IMR-90 (cell line): ENCODE data around the gene PF4V1. TPM values are rescaled to one million over a fixed set of nuclear protein-coding genes. Genes with fewer than 3 reads are reported as not detected.

Experiments used
- ATAC-seq: fragments of 200-7000 bp; cut with Tn5 transposase; 2 replicates; pipeline ENCODE4 v1.9.1; 2020; ENCODE audit warnings: low read depth, mild to moderate bottlenecking, moderate library complexity
- BruUV-seq: library from RNA; stranded (reverse); fragments of 400-500 nt; replicated peaks from 2 replicates; lab custom pipeline; 2021; lab: Mats Ljungman, UMichigan
- CTCF ChIA-PET: fragments of 300-600 bp; formaldehyde crosslinking; extraction: SDS; loops from one replicate; lab custom pipeline; 2021; ENCODE audit warnings: antibody characterized with exemption; lab: Yijun Ruan, JAX
- POLR2A ChIA-PET: fragments of 300-600 bp; sonication (Branson Sonifier 250); formaldehyde crosslinking; loops from one replicate; lab custom pipeline; 2022; ENCODE audit warnings: antibody characterized with exemption; ENCODE audit not compliant: unreplicated experiment; lab: Charles Lee
- DNase-seq: peaks from one replicate; pipeline ENCODE4 v3.0.0; 2013
- H2AFZ ChIP-seq: replicated peaks from 2 replicates; pipeline ENCODE3; 2013; ENCODE audit warnings: low read length, mild to moderate bottlenecking; ENCODE audit not compliant: poor library complexity
- H2AK5ac ChIP-seq: 2 replicates; pipeline ENCODE4 v1.6.1; 2013; ENCODE audit warnings: low read depth, low read length, inconsistent platforms
- H2AK9ac ChIP-seq: replicated peaks from 2 replicates; pipeline ENCODE3; 2013; ENCODE audit warnings: mild to moderate bottlenecking, low read depth, low read length, moderate library complexity; ENCODE audit not compliant: poor library complexity
- H2BK120ac ChIP-seq: 2 replicates; pipeline ENCODE4 v1.6.1; 2013; ENCODE audit warnings: low read depth, low read length, inconsistent platforms
- H2BK15ac ChIP-seq: 3 replicates; pipeline ENCODE4 v1.6.1; 2013; ENCODE audit warnings: low read depth, low read length, inconsistent platforms
- H2BK20ac ChIP-seq: 2 replicates; pipeline ENCODE4 v1.6.1; 2013; ENCODE audit warnings: low read depth, mild to moderate bottlenecking, inconsistent platforms, low read length, moderate library complexity
- H2BK5ac ChIP-seq: 2 replicates; pipeline ENCODE4 v1.6.1; 2013; ENCODE audit warnings: mild to moderate bottlenecking, low read depth, low read length, inconsistent platforms; ENCODE audit not compliant: poor library complexity, severe bottlenecking
- H3K14ac ChIP-seq: replicated peaks from 2 replicates; pipeline ENCODE4 v1.6.1; 2013; ENCODE audit warnings: low read depth, low read length, inconsistent platforms
- H3K18ac ChIP-seq: 2 replicates; pipeline ENCODE4 v1.6.1; 2013; ENCODE audit warnings: low read depth, low read length, control low read depth
- H3K23ac ChIP-seq: 2 replicates; pipeline ENCODE4 v1.6.1; 2013; ENCODE audit warnings: low read depth, low read length, inconsistent platforms
- H3K27ac ChIP-seq: 2 replicates; pipeline ENCODE4 v1.5.1; 2013; ENCODE audit warnings: mild to moderate bottlenecking, control low read depth, low read length; ENCODE audit not compliant: insufficient read depth
- H3K27me3 ChIP-seq: 2 replicates; pipeline ENCODE4 v1.6.1; 2013; ENCODE audit warnings: low read length; ENCODE audit not compliant: control insufficient read depth, insufficient read depth
- H3K36me3 ChIP-seq: 2 replicates; pipeline ENCODE4 v1.6.1; 2013; ENCODE audit warnings: low read length, mixed read lengths; ENCODE audit not compliant: control insufficient read depth, insufficient read depth
- H3K4ac ChIP-seq: 2 replicates; pipeline ENCODE4 v1.6.1; 2013; ENCODE audit warnings: low read depth, low read length, inconsistent platforms
- H3K4me1 ChIP-seq: 2 replicates; pipeline ENCODE4 v1.6.1; 2013; ENCODE audit warnings: low read length, mixed read lengths; ENCODE audit not compliant: control insufficient read depth, insufficient read depth
- H3K4me2 ChIP-seq: 2 replicates; pipeline ENCODE4 v1.6.1; 2013; ENCODE audit warnings: low read depth, mild to moderate bottlenecking, control low read depth, low read length, moderate library complexity
- H3K4me3 ChIP-seq: 2 replicates; pipeline ENCODE4 v1.5.1; 2013; ENCODE audit warnings: low read depth, mild to moderate bottlenecking, control low read depth, low read length, moderate library complexity; ENCODE audit not compliant: insufficient read depth
- H3K56ac ChIP-seq: 2 replicates; pipeline ENCODE4 v1.6.1; 2013; ENCODE audit warnings: low read length, inconsistent platforms; ENCODE audit not compliant: insufficient read depth; ENCODE audit errors: extremely low read depth
- H3K79me1 ChIP-seq, 2 experiments: 2 replicates each; pipeline ENCODE4 v1.6.1; 2013; ENCODE audit warnings: low read length in 2 of 2, inconsistent platforms in 1 of 2, low read depth in 1 of 2
- H3K9ac ChIP-seq: 2 replicates; pipeline ENCODE4 v1.6.1; 2013; ENCODE audit warnings: low read depth, low read length, control low read depth
- H3K9me1 ChIP-seq: 2 replicates; pipeline ENCODE4 v1.6.1; 2013; ENCODE audit warnings: low read length, inconsistent platforms; ENCODE audit not compliant: insufficient read depth
- H3K9me3 ChIP-seq: 2 replicates; pipeline ENCODE4 v1.6.1; 2013; ENCODE audit warnings: low read length; ENCODE audit not compliant: control insufficient read depth, insufficient read depth
- H4K20me1 ChIP-seq: 2 replicates; pipeline ENCODE4 v1.6.1; 2013; ENCODE audit warnings: low read length, inconsistent platforms; ENCODE audit not compliant: insufficient read depth
- H4K5ac ChIP-seq: 2 replicates; pipeline ENCODE4 v1.6.1; 2013; ENCODE audit warnings: mild to moderate bottlenecking, low read depth, low read length, control low read depth
- H4K8ac ChIP-seq, 2 experiments: 2 replicates each; pipeline ENCODE4 v1.6.1; 2013; ENCODE audit warnings: low read depth in 2 of 2, low read length in 2 of 2, control low read depth in 1 of 2, inconsistent platforms in 1 of 2
- H4K91ac ChIP-seq: 2 replicates; pipeline ENCODE4 v1.6.1; 2013; ENCODE audit warnings: low read depth, low read length, inconsistent platforms; ENCODE audit not compliant: insufficient read depth
- BHLHE40 ChIP-seq: fragments of 150-350 bp; IDR thresholded peaks from 2 replicates; pipeline ENCODE4 v1.6.1; 2016; ENCODE audit warnings: mild to moderate bottlenecking, low read depth, low read length
- CEBPB ChIP-seq: IDR thresholded peaks from 2 replicates; pipeline ENCODE4 v1.6.1; 2012; ENCODE audit warnings: low read depth, low read length, improper control_type of control experiment
- CHD1 ChIP-seq: IDR thresholded peaks from 2 replicates; pipeline ENCODE4 v1.6.1; 2012; ENCODE audit warnings: low read depth, low read length, improper control_type of control experiment
- CTCF ChIP-seq: conservative IDR thresholded peaks from 2 replicates; pipeline ENCODE4 v1.5.1; 2012; ENCODE audit warnings: mild to moderate bottlenecking, low read depth, low read length, improper control_type of control experiment
- ELK1 ChIP-seq: fragments of 150-350 bp; IDR thresholded peaks from 2 replicates; pipeline ENCODE4 v1.6.1; 2016; ENCODE audit warnings: low read depth, mild to moderate bottlenecking, low read length, moderate library complexity, borderline replicate concordance
- FOS ChIP-seq: fragments of 150-350 bp; IDR thresholded peaks from 2 replicates; pipeline ENCODE4 v1.6.1; 2016; ENCODE audit warnings: low read depth, low read length
- MAFK ChIP-seq: IDR thresholded peaks from 2 replicates; pipeline ENCODE4 v1.6.1; 2012; ENCODE audit warnings: low read depth, low read length, improper control_type of control experiment
- MAZ ChIP-seq: IDR thresholded peaks from 2 replicates; pipeline ENCODE4 v1.6.1; 2012; ENCODE audit warnings: low read depth, mild to moderate bottlenecking, low read length, improper control_type of control experiment, moderate library complexity, borderline replicate concordance
- MXI1 ChIP-seq: IDR thresholded peaks from 2 replicates; pipeline ENCODE4 v1.6.1; 2012; ENCODE audit warnings: low read depth, mild to moderate bottlenecking, low read length, moderate library complexity, borderline replicate concordance
- NFE2L2 ChIP-seq: fragments of 150-350 bp; IDR thresholded peaks from 2 replicates; pipeline ENCODE4 v1.6.1; 2016; ENCODE audit warnings: low read depth, mild to moderate bottlenecking, low read length
- POLR2A ChIP-seq: IDR thresholded peaks from 2 replicates; pipeline ENCODE4 v1.6.1; 2012; ENCODE audit warnings: mild to moderate bottlenecking, low read depth, low read length
- RAD21 ChIP-seq: IDR thresholded peaks from 2 replicates; pipeline ENCODE4 v1.6.1; 2012; ENCODE audit warnings: low read length, improper control_type of control experiment
- RCOR1 ChIP-seq: IDR thresholded peaks from 2 replicates; pipeline ENCODE4 v1.6.1; 2012; ENCODE audit warnings: mild to moderate bottlenecking, low read length, improper control_type of control experiment; ENCODE audit not compliant: insufficient replicate concordance
- RFX5 ChIP-seq: IDR thresholded peaks from 2 replicates; pipeline ENCODE4 v1.8.0; 2012; ENCODE audit warnings: low read depth, mild to moderate bottlenecking, low read length, moderate library complexity
- SMC3 ChIP-seq: fragments of 150-350 bp; IDR thresholded peaks from 2 replicates; pipeline ENCODE4 v1.6.1; 2016; ENCODE audit warnings: low read depth, mild to moderate bottlenecking, antibody characterized with exemption, low read length, moderate library complexity
- USF2 ChIP-seq: fragments of 150-350 bp; IDR thresholded peaks from 2 replicates; pipeline ENCODE4 v1.6.1; 2017; ENCODE audit warnings: mild to moderate bottlenecking, antibody characterized with exemption, low read length, low read depth
- WGBS, 2 experiments: methylation state at CpG; one replicate each; pipeline versions ENCODE4 v1.1.5 to v1.1.7; 2013; ENCODE audit warnings: missing lambda C conversion rate in 2 of 2; ENCODE audit not compliant: insufficient read length in 1 of 2; ENCODE audit errors: extremely low coverage in 2 of 2; 5-methylcytosine and 5-hydroxymethylcytosine counted together
- dilution Hi-C: fragments of 300-500 bp; cut with HindIII; formaldehyde crosslinking; loops from one replicate; pipeline ENCODE4 v1.14.3; 2018; ENCODE audit warnings: low sequenced_read_pairs; ENCODE audit not compliant: unreplicated experiment
- in situ Hi-C: fragments of 300-500 bp; cut with MboI; formaldehyde crosslinking; loops from 3 replicates; pipeline ENCODE4 v1.14.3; 2019; ENCODE audit warnings: low sequenced_read_pairs, inconsistent platforms, mixed read lengths
- intact Hi-C: fragments of 100-400 bp; cut with micrococcal nuclease; formaldehyde crosslinking; loops from 2 replicates; pipeline ENCODE4 v1.10.0; 2022
- polyA plus RNA-seq, 3 experiments: library from polyadenylated mRNA; depleted of rRNA; stranded (reverse); fragments of >200 nt; gene quantifications; 2 replicates each; pipeline ENCODE4 v1.2.3, GENCODE V29; 2012; ENCODE audit warnings: low replicate concordance in 1 of 3
- total RNA-seq: library from RNA; depleted of rRNA; stranded (reverse); fragments of >200 nt; gene quantifications from 2 replicates; pipeline ENCODE4 v1.2.3, GENCODE V29; 2012

Gene PF4V1
- total and polyA plus RNA-seq, 2 of the 4 experiments (the other 2 are of a cell fraction) = not detected

GRCh38 chr4:73855406-73855805 is 2.3 kb downstream of the PF4V1 start:
- H3K36me3 ChIP-seq = no peaks in the 10 kb centered on the region
- no peak overlapping the region for H2BK120ac ChIP-seq
- in situ Hi-C loops (no loop called here), dilution Hi-C loops (no loop called here), intact Hi-C loops (loop anchor here (5.0 kb wide), 3 partner anchors 37 to 128 kb away; no protein-coding TSS in a partner anchor)
- DNase-seq (no peak), ATAC-seq (no peak)
- no peak overlapping the region for H2AK9ac ChIP-seq
- no peak overlapping the region for H3K9ac ChIP-seq
- no peak overlapping the region for H2BK5ac ChIP-seq
- no peak overlapping the region for H3K4me2 ChIP-seq
- peaks cover 3% of the 10 kb centered on the region; the same call in 1 of the 2 replicates for H3K4me1 ChIP-seq
- H3K23ac ChIP-seq = no peak overlapping the region
- ChIA-PET POLR2A (no interaction called here), CTCF (no interaction called here)
- no peak overlapping the region for H2AK5ac ChIP-seq
- H3K27ac ChIP-seq = no peak overlapping the region
- no peak overlapping the region for H3K4ac ChIP-seq
- WGBS, 2 experiments = no CpG with 5 or more reads among the region's 4 CpGs
- H3K9me1 ChIP-seq = no peaks in the 10 kb centered on the region
- H2AFZ ChIP-seq = no peak overlapping the region
- H3K9me3 ChIP-seq = peaks cover 4% of the 10 kb centered on the region; the same call in 1 of the 2 replicates
- H3K27me3 ChIP-seq = peaks cover 27% of the 10 kb centered on the region
- no peak for TF ChIP-seq CHD1
- no peak for TF ChIP-seq RFX5
- no peak for TF ChIP-seq BHLHE40
- TF ChIP-seq FOS = no peak
- TF ChIP-seq CEBPB = no peak
- TF ChIP-seq MAFK = no peak
- TF ChIP-seq POLR2A = no peak
- no peak for TF ChIP-seq MXI1
- no peak for TF ChIP-seq SMC3
- no peak for TF ChIP-seq RAD21
- TF ChIP-seq RCOR1 = no peak
- no peak for TF ChIP-seq MAZ
- TF ChIP-seq ELK1 = no peak
- no peak for TF ChIP-seq USF2
- no peak for TF ChIP-seq NFE2L2
- no peak for TF ChIP-seq CTCF
- H4K5ac ChIP-seq = no peak overlapping the region
- no peak overlapping the region for H3K4me3 ChIP-seq
- no peak overlapping the region for H4K8ac ChIP-seq
- no peak overlapping the region for H2BK15ac ChIP-seq
- BruUV-seq = no TSS peak
- H2BK20ac ChIP-seq = no peak overlapping the region
- H4K91ac ChIP-seq = no peak overlapping the region
- no peak overlapping the region for H3K14ac ChIP-seq
- H3K79me1 ChIP-seq = no peaks in the 10 kb centered on the region
- H4K20me1 ChIP-seq = no peaks in the 10 kb centered on the region
- no peak overlapping the region for H3K18ac ChIP-seq
- no peak overlapping the region for H3K56ac ChIP-seq
